Melanocyte of skin (primary cell): ENCODE results near the gene SLC6A7. TPM values are rescaled to one million over a fixed set of nuclear protein-coding genes. Genes with fewer than 3 reads are reported as not detected.

Source experiments
- total RNA-seq, 2 donors: library from RNA; depleted of rRNA; stranded (reverse); fragments of >200 nt; gene quantifications; 2 replicates each; pipeline ENCODE4 v1.2.3, GENCODE V29; 2012

Gene SLC6A7
- not detected for total RNA-seq

GRCh38 chr5:150189728-150190502 is at the start of gene SLC6A7:
SLC6A7 (plus strand) TSS chr5:150190062; CDS start chr5:150190328, 266 bp downstream.

DNA sequence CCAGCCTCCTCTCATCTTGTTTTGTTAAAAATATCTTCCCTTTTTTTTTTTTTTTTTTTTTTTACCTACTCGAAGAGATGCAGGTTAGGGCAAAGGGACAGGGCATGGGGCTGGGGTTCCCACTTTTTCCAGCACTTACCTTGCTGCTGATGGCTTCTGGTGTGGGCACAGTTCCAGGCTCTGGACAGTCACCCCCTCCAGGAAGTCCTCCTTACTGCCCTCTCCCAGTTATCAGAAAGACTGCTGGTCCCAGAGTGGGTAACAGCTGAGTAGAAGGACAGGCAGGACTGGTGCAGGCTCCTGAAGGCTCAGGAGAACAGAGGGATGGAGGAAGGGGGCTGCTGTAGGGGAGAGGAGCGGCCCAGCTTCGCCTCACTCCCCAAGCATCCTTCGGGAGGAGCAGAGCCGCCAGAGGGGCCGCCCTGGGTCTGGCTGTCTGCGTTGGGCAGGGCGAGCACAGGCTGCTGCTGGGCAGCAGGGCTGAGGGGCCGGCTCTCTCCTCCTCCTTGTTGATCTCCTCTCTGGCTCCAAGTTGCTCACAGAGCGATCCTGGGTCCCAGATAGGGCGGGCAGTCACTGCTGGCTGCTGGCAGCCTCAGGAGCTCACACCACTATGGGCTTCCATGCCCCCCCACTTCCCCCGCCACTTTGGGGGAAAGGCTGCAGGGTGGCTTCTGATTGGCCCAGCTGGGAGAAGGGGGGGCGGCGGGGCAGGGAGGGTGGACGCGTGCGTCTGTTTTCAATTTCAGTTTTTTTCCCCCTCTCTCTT is 34.4 kb upstream of the SLC6A7 start, which contains the start of gene PDGFRB:
Gene PDGFRB (minus strand): TSS at position 588 of the 769 bp plus-strand sequence. CDS start 18,798 bp downstream, outside the sequence.

GRCh38 chr5:150166650-150167511 is 23.0 kb upstream of the SLC6A7 start, which contains the start of gene CDX1:
CDX1 (plus strand) TSS chr5:150166778; CDS start chr5:150166877, 99 bp downstream.

Other genes with a start within 250 kb of the SLC6A7 start
- not detected for gene PDE6A, start 245.3 kb upstream of the SLC6A7 start, total RNA-seq
- 10 to 100 TPM; 33.7 to 38.3 TPM for gene SLC26A2, start 229.3 kb upstream of the SLC6A7 start, total RNA-seq
- 1 to 10 TPM; 4.5 to 5.0 TPM for gene TIGD6, start 189.4 kb upstream of the SLC6A7 start, total RNA-seq
- 10 to 100 TPM; 46.5 to 66.6 TPM for gene HMGXB3, start 189.3 kb upstream of the SLC6A7 start, total RNA-seq
- under 1 TPM in 1 of 2 donors, not detected in 1; 0.33 TPM for gene CSF1R, start 103.5 kb upstream of the SLC6A7 start, total RNA-seq
- gene PDGFRB, start 34.2 kb upstream of the SLC6A7 start, total RNA-seq: 1 to 10 TPM in 1 of 2 donors, under 1 TPM in 1; 0.34 to 1.3 TPM
- not detected for gene CDX1, start 23.3 kb upstream of the SLC6A7 start, total RNA-seq
- gene CAMK2A, start 99.7 kb downstream of the SLC6A7 start, total RNA-seq: under 1 TPM; 0.33 to 0.34 TPM
- 10 to 100 TPM; 12.7 to 31.6 TPM for gene ARSI, start 112.8 kb downstream of the SLC6A7 start, total RNA-seq
- 10 to 100 TPM; 15.5 to 34.6 TPM for gene TCOF1, start 167.6 kb downstream of the SLC6A7 start, total RNA-seq
- 10 to 100 TPM; 31.7 to 68.9 TPM for gene CD74, start 222.8 kb downstream of the SLC6A7 start, total RNA-seq